ENCODE measurements around the gene CFAP44. TPM values are rescaled to one million over a fixed set of nuclear protein-coding genes. Genes with fewer than 3 reads are reported as not detected.

CFAP44 gene
- total RNA-seq, 1 experiment from 2014 or later: 0.82 TPM

DNA sequence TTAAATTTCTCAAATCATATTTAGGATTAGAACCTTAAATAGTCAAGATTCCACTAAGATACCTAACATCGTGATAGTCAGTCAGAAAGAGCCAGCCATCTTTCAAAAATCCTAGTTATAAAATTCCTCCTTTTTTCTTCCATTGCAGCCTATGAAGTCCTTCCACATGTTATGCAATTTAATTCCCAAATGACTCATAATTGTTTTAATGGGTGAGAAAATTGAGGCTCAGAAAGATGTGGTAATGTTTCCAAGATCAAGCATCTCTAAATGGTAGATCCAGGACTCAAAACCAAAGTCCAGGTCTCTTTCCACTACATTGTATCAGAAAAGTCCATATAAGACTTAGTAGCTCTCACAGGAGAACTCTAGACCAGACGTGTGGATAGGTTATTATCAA is 9.5 kb downstream of the CFAP44 start:
- no peak overlapping the region for H3K4me3 ChIP-seq
- H3K36me3 ChIP-seq: no peaks in the 10 kb centered on the region; the same call in 1 of the 2 replicates
- H3K9me3 ChIP-seq (replicated peaks): no peaks in the 10 kb centered on the region
- no peaks in the 10 kb centered on the region for H3K27me3 ChIP-seq (replicated peaks)
- no peak overlapping the region for H3K27ac ChIP-seq
- H3K4me1 ChIP-seq (replicated peaks): no peaks in the 10 kb centered on the region
- DNase-seq (ENCODE audit: low read depth in 1 of 2, low spot score in 2 of 2): no peak

DNA sequence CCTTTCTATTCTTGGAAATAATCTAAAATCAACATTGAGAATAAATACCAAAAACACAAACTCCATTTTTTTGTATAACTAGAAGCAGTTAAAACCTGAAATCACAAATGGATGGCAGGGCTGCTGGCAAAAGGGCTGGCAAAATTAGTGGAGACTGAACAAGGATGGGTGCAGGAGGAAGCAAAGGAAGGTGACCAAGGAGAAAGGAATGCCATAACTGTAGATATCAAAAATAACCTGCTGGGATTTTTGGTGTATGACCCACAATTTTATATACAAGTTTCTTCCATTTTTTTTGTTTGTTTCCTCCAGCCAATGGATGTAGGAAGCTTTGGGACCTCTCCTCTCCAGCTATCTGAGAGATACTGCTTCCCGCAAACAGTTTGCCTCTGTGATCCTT is 12.7 kb downstream of the CFAP44 start:
- no peak overlapping the region for H3K27ac ChIP-seq
- H3K27me3 ChIP-seq (replicated peaks): no peaks in the 10 kb centered on the region
- H3K9me3 ChIP-seq (replicated peaks): no peaks in the 10 kb centered on the region
- H3K36me3 ChIP-seq: no peaks in the 10 kb centered on the region; the same call in 1 of the 2 replicates
- no peak overlapping the region for H3K4me3 ChIP-seq
- DNase-seq (ENCODE audit: low read depth in 1 of 2, low spot score in 2 of 2): no peak
- no peaks in the 10 kb centered on the region for H3K4me1 ChIP-seq (replicated peaks)

DNA sequence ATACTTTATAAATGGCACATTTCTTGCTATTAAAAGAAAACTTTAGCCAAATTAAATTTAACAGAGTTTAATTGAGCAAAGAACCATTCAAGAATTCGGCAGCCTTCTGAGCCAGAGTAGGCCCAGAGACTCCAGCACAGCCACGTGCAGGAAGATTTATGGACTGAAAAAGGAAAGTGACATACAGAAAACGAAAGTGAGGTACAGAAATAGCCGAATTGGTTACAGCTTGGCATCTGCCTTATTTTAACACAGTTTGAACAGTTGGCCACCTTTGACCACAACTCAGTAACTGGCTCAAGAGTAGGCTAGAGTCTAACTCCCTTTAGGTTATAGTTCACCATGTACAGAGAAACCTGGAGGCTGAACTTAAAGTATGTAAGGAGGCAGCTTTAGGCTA is 17.6 kb downstream of the CFAP44 start:
- no peak for DNase-seq (ENCODE audit: low read depth in 1 of 2, low spot score in 2 of 2)
- H3K4me1 ChIP-seq (replicated peaks): no peaks in the 10 kb centered on the region
- no peaks in the 10 kb centered on the region for H3K27me3 ChIP-seq (replicated peaks)
- no peak overlapping the region for H3K4me3 ChIP-seq
- no peaks in the 10 kb centered on the region for H3K9me3 ChIP-seq (replicated peaks)
- H3K36me3 ChIP-seq: no peaks in the 10 kb centered on the region; the same call in 1 of the 2 replicates
- no peak overlapping the region for H3K27ac ChIP-seq

DNA sequence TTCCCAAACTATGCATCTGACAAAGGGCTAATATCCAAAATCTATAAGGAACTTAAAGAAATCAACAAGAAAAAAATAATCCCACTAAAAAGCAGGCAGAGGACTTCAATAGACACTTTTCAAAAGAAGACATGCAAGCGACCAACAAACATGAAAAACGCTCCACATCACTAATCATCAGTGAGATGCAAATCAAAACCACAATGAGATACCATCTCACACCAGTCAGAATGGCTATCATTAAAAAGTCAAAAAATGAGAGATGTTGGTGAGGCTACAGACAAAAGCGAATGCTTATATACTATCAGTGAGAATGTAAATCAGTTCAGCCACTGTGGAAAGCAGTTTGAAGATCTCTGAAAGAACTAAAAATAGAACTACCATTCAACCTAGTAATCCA is 20.2 kb downstream of the CFAP44 start:
- Histone ChIP-seq H3K27ac (no peak overlapping the region), H3K9me3 (replicated peaks) (no peaks in the 10 kb centered on the region; the same call in 1 of the 2 replicates), H3K4me3 (no peak overlapping the region)

DNA sequence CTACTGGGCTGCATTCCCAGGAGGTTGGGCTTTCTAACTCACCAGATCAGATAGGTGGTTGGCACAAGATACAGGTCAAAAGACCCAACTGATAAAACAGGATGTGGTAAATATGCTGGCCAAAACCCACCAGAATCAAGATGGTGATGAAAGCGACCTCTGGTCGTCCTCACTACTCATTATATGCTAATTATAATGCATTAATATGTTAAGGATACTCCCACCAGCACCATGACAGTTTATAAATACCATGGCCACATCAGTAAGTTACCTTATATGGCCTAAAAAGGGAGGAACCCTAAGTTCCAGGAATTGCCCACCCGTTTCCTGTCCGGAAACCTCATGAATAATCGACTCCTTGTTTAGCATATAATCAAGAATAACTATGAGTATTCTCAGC is 31.6 kb downstream of the CFAP44 start:
- no peak overlapping the region for H3K27ac ChIP-seq
- H3K4me1 ChIP-seq (replicated peaks): no peaks in the 10 kb centered on the region
- DNase-seq (ENCODE audit: low read depth in 1 of 2, low spot score in 2 of 2): no peak
- no peaks in the 10 kb centered on the region for H3K9me3 ChIP-seq (replicated peaks)
- H3K36me3 ChIP-seq: no peaks in the 10 kb centered on the region
- no peaks in the 10 kb centered on the region for H3K27me3 ChIP-seq (replicated peaks)
- no peak overlapping the region for H3K4me3 ChIP-seq

More for the DNA sequence above, 20.2 kb downstream of the CFAP44 start:
- H3K36me3 ChIP-seq: no peaks in the 10 kb centered on the region
- H3K27me3 ChIP-seq (replicated peaks): no peaks in the 10 kb centered on the region
- DNase-seq (ENCODE audit: low read depth in 1 of 2, low spot score in 2 of 2): no peak
- H3K4me1 ChIP-seq (replicated peaks): no peaks in the 10 kb centered on the region

DNA sequence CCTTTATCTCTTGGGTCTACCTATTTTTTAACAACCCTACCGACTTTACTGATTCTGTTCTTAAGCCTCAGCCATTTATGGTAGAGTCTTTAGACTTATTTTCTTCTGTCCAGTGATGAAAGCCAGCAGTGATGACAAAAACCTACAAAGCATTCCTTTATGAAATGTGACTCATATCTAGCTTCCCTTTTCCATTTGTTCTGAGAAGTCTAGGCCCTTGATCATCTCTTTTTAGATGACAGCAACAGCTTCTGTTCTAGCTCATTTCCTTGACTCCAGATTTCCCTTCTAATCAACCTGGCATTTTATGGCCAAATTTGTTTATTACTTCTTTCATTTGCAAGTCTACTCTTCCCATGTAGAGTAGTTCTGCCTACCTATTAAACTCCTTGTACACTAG is 36.1 kb downstream of the CFAP44 start:
- no peak overlapping the region for H3K4me3 ChIP-seq
- H3K27ac ChIP-seq: no peak overlapping the region
- no peaks in the 10 kb centered on the region for H3K4me1 ChIP-seq (replicated peaks)
- H3K36me3 ChIP-seq: no peaks in the 10 kb centered on the region
- no peaks in the 10 kb centered on the region for H3K27me3 ChIP-seq (replicated peaks)
- H3K9me3 ChIP-seq (replicated peaks): no peaks in the 10 kb centered on the region
- no peak for DNase-seq (ENCODE audit: low read depth in 1 of 2, low spot score in 2 of 2)

DNA sequence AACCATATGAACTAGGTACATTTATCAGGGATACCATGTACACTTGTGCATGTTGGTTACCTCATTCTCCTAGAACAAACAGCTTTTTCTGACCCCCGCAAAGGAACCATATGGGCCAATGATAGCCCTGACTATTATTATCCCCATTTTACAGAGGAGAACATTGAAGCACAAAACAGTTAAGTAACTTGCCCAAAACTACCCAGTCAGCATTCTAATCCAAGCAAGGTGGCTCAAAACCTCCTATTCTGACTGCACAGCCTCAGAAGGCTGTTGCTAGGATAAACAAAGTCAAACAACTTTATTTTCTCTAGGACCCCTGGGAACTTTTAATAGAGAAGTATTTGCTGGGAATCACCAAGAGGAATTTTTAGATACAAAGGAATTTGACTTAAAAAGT is 36.7 kb downstream of the CFAP44 start:
- no peaks in the 10 kb centered on the region for H3K4me1 ChIP-seq (replicated peaks)
- no peaks in the 10 kb centered on the region for H3K27me3 ChIP-seq (replicated peaks)
- H3K4me3 ChIP-seq: no peak overlapping the region
- DNase-seq (ENCODE audit: low read depth in 1 of 2, low spot score in 2 of 2): no peak
- no peaks in the 10 kb centered on the region for H3K36me3 ChIP-seq
- H3K9me3 ChIP-seq (replicated peaks): no peaks in the 10 kb centered on the region
- H3K27ac ChIP-seq: no peak overlapping the region

Other genes starting within 250 kb of the CFAP44 start
- 0.26 and 2.8 TPM in 2 replicates for gene BOC, start 229.9 kb downstream of the CFAP44 start, total RNA-seq (2014; rRNA removed; shearing (Covaris generic))
- 15.1 and 26.6 TPM in 2 replicates for gene SPICE1, start 73.7 kb upstream of the CFAP44 start, total RNA-seq (2014; rRNA removed; shearing (Covaris generic))
- not detected in 2 replicates for gene SIDT1, start 91.1 kb upstream of the CFAP44 start, total RNA-seq (2014; rRNA removed; shearing (Covaris generic))